Epidermal melanocyte (primary cell): ENCODE results near the gene FMN1.
A peak's percentile ranks its signal among the peaks of the same experiment; 100 is the strongest.

ENCODE experiments used
- DNase-seq: peaks from one replicate; pipeline ENCODE4 v3.0.0; 2011; ENCODE audit warnings: low spot score; ENCODE audit not compliant: insufficient read length

FMN1 gene

GRCh38 chr15:32887090-32887489 is 307.4 kb downstream of the FMN1 start:
- no peak for DNase-seq

- no peak for DNase-seq
Measured at GRCh38 chr15:32886459-32886858, 308.1 kb downstream of the FMN1 start.

- no peak for DNase-seq
Measured at GRCh38 chr15:32885713-32886112, 308.8 kb downstream of the FMN1 start.

GRCh38 chr15:32884146-32884545 is 310.4 kb downstream of the FMN1 start:
- no peak for DNase-seq

DNA sequence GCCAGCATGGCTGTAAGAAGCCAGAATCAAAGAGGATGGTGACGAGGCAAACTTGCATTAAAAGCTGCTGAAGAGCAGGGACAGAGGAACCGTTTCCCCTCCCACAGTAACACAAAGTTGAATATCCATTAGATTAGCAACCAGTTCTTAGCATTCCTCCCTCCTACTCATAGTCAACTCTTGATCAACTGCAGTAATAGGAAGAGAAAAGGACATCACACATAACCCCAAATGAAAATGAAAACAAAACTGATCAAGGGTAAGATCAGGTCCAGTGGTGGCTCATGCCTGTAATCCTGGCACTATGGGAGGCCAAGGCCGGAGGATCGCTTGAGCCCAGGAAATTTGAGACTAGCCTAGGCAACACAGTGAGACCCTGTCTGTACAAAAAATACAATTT is 311.6 kb downstream of the FMN1 start:
- no peak for DNase-seq

- no peak for DNase-seq
Measured at GRCh38 chr15:32881528-32881927, 313.0 kb downstream of the FMN1 start.

DNA sequence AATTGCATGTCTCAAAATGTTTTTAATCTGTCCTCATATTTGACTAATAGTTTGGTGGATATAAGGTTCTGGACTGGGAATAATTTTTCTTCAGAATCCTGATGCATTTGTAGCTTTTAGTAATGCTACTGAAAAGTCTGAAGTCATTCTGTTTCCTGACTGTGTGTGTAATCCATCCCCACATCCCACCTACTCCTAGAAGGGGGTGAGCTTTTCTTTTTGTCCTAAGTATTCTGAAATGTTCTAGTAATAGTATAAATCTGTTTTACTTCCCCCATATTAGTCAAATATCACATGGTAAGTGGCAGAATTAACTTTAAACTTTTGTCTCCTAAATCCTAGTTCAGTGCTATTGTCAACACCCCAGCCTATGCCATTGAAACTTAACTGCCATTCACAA is 313.9 kb downstream of the FMN1 start:
- no peak for DNase-seq

DNA sequence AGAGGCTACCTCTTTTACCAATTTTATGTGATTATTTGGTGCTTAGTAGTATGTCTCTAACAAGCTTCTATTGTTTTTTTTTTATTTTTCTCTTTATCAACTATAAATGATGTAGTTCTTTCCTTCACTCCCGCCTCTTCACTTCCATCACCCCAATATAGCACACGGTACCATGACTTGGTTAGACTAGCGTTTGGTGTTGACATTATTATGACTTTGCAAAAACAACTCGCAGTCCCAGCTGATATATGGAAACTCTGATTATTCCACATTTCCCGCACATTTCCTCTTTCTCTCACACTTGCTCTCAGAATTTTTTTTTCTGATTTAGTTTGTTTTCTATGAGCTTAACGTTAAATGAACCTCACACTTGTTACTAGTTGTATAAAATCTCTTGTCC is 314.5 kb downstream of the FMN1 start:
- DNase-seq: no peak

- no peak for DNase-seq
Measured at GRCh38 chr15:32878869-32879805, 315.4 kb downstream of the FMN1 start.

DNA sequence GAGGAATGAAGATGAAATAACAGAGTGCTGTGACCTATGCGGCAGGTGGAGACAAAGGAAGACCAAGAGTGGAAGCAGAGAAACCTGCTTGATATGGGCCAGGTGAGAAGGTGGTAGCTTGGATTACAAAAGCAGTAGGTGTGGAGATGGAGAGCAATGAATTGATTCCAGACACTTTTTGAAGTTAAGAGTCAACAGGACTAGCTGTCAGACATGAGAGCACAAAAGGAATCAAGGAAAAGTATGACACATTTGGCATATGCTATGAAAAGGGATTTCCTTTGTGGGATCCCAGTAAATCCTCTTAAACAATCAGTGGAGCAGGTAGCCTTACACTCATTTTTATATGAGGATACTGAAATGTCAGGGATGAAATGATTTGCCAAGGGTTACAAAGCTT is 316.2 kb downstream of the FMN1 start:
- DNase-seq: no peak

- no peak for DNase-seq
Measured at GRCh38 chr15:32877252-32878019, 317.1 kb downstream of the FMN1 start.

DNA sequence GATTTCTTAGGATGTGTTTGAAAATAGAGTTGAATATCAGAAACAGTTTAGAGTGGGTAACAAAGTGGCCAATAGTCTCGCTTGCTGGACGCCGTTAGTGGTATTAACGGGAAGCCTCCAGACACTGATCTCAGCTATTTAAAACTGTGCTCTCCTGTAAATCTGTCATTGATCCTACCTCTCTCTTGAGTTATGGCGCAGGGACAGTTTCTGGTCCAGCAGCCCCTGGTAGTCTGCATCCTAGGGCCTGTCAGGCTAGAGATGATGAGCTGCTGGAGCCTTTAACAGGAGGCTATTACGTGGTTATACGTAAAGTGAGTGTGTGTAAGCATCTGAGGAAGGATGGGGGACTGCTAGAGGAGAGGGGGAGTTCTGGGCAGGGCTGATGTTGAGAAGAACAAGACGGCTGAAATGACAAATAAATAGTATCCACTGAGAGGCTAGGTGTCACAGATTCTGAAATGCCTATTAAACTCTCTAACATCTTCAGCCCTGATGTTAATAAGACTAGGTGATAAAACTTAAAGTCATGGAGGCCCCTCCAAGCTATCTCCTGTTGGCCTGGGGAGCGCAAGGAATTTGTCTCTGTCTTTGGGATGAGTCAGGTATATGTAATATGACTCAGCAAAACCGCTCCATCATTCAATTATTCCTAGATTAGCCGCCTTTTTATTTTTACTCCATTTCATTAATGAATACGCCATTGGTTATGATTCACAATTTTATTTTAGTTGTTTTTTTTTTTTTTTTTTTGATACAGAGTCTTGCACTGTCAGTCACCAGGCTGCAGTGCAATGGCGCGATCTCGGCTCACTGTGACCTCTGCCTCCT is 321.0 kb downstream of the FMN1 start:
- no peak for DNase-seq

DNA sequence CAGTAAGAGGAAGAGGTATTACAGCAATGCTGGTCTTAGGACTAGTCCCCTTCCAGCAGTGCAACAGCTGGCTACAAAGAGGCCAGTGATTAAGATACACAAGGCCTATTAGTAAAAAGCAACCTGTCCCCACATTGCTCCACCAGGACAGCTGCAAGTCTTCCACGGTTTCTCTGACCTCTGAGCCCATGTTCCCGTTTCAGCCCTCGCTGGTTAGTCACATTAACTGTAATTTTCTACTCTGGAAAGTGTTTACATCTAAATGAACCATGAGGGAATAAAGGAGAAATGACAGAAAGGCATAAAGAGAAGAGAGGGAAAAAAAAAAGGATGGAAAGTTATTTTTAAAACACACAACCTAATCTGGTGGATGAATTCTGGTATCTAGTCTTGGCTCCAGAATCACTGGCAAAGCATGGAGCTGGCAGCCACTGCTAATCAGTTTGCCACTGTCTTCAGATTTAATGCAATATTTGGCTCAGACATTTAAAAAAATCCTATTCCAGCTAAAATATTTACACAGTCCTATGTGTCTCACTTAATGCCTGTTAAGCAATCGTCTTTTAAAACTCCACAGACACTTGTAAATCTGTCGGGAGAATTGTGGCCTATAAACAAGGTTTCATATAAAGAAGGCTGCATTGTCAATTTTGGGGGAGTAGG is 321.8 kb downstream of the FMN1 start:
- no peak for DNase-seq

GRCh38 chr15:32871883-32872282 is 322.6 kb downstream of the FMN1 start:
- DNase-seq: no peak

- peak; percentile 46 for DNase-seq
Measured at GRCh38 chr15:32870240-32871033, 324.1 kb downstream of the FMN1 start.

- no peak for DNase-seq
Measured at GRCh38 chr15:32869776-32870175, 324.7 kb downstream of the FMN1 start.

GRCh38 chr15:32867313-32867626 is 327.2 kb downstream of the FMN1 start:
- DNase-seq: no peak

- no peak for DNase-seq
Measured at GRCh38 chr15:32866454-32867312, 327.8 kb downstream of the FMN1 start.

DNA sequence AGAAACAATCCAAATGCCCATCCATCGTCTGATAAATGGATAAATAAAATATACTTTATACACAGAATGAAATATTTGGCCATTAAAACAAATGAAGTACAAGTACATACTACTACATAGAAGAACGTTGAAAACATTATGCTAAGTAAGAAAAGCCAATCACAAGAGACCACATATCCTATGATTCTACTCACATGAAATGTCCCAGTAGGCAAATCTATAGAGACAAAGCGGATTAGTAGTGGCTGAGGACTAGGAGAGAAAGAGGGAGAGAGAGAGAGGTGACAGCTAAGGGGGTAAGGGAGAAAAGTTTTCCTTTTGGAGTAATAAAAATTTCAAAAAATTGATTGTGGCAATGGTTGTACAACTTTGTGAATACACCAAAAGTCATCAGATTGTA is 329.7 kb downstream of the FMN1 start:
- no peak for DNase-seq

- no peak for DNase-seq
Measured at GRCh38 chr15:32864051-32864450, 330.5 kb downstream of the FMN1 start.
